Measurements from ENCODE around the gene CPSF4.
"Not testable (repeated sequence)": the region's sequence is repeated elsewhere in the genome, so short reads cannot be mapped to it uniquely, and the experiment has no call there.

Gene CPSF4

DNA sequence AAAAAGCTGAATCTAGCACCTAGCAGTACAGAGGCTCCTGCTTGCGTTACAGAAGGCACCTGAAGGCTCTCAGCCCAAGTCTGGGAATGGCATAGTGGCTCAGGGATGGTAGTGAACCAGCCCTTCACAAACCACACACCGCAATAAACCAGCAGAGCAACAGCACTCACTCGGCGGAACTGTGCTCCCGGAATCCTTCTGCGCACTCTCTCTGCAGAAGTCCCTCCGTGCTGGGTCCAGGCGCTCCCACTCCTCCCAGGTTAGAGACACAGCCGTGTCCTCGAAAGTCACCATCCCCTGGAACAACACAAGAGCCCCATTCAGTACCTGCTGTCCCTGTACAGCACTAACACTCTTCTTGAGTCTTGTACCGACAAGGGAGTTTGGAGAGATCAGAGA, 59.8 kb downstream of the CPSF4 start:
- ChIA-PET POLR2A (no interaction called here), CTCF (no interaction called here)
- DNase-seq (ENCODE audit: low read depth, low spot score) = no peak
- peak overlapping the region; percentile 93 for H3K4me3 ChIP-seq (ENCODE audit: low read depth, low read length)
- TF ChIP-seq, protein P1, sequence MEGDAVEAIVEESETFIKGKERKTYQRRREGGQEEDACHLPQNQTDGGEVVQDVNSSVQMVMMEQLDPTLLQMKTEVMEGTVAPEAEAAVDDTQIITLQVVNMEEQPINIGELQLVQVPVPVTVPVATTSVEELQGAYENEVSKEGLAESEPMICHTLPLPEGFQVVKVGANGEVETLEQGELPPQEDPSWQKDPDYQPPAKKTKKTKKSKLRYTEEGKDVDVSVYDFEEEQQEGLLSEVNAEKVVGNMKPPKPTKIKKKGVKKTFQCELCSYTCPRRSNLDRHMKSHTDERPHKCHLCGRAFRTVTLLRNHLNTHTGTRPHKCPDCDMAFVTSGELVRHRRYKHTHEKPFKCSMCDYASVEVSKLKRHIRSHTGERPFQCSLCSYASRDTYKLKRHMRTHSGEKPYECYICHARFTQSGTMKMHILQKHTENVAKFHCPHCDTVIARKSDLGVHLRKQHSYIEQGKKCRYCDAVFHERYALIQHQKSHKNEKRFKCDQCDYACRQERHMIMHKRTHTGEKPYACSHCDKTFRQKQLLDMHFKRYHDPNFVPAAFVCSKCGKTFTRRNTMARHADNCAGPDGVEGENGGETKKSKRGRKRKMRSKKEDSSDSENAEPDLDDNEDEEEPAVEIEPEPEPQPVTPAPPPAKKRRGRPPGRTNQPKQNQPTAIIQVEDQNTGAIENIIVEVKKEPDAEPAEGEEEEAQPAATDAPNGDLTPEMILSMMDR (IDR thresholded peaks at IDR 0.05; ENCODE audit: insufficient read depth, low read length, missing control alignments) = no peak

DNA sequence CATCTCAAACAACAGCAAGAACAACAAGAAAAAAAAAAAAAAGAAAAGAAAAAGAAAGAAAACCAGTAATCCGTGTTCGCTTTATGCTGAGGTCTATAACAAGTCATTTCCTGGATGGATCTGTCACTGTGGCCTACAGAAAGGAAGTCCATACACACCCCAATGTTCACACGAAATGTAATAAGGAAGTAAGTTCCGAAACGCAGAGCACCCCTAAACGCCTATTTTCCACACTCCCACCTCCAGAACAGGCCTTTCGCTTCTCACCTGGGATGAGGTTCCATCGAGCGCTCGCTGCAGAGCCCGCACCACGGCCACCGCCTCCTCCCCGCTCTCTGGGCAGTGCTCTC, 60.6 kb downstream of the CPSF4 start:
- no peak for DNase-seq (ENCODE audit: low read depth, low spot score)
- POLR2A ChIA-PET = interaction anchor here (0.7 to 1.5 kb wide), 3 partner anchors 12 to 59 kb away, joined by 3 to 4 read pairs (median 4); no protein-coding TSS in a partner anchor
- peak overlapping the region; percentile 93 for H3K4me3 ChIP-seq (ENCODE audit: low read depth, low read length)
- TF ChIP-seq, protein P1 (IDR thresholded peaks at IDR 0.05; ENCODE audit: insufficient read depth, low read length, missing control alignments) = no peak
- CTCF ChIA-PET = interaction anchor here (1.0 to 1.8 kb wide), 2 partner anchors 25 to 119 kb away, joined by 3 to 5 read pairs; no protein-coding TSS in a partner anchor

DNA sequence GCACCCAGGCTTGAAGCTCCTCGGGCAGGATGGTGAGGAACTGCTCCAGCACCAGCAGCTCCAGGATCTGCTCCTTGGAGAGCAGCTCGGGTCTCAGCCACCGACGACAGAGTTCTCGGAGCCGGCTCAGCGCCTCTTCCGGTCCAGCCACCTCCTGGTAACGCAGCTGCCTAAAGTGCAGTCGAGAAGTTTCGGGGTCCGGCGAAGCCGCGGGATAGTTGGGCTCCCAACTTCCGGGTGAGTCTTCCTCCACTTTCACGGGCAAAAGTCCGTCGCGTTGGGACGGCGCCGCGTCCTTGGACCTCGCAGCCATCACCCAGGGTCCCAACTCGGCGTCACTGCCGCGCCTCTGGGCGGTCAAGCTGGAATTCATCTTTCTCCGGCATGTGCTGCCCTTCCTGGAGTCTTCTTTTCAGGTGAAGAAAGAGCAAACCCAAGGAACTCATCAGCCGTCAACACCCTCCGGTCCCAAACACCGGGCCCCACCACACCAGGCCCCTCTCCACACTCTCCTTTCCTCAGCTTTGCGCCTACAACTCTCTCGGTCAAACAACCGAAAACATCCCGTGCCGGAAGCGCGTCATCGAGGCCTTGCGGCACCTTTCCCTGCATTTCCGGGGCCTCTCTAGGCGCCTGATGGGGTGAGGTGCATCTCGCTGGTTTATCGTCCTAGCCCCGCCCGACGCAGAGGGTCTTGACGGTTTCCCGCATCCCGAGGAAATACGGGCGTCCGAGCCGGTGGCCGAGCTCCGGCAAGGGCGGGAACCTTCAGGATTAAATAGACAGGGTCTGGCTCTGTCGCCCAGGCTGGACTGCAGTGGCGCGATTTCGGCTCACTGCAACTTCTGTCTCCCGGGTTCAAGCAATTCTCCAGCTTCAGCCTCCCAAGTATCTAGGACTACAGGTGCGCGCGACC, 61.2 kb downstream of the CPSF4 start, which contains the start of gene ZNF394:
Gene ZNF394 (minus strand): TSS at position 561 of the 916 bp plus-strand sequence. CDS start 188 bp downstream, at position 373.
- CTCF ChIA-PET = interaction anchor here (1.0 to 1.8 kb wide), 2 partner anchors 26 to 118 kb away, joined by 3 to 5 read pairs; no protein-coding TSS in a partner anchor

DNA sequence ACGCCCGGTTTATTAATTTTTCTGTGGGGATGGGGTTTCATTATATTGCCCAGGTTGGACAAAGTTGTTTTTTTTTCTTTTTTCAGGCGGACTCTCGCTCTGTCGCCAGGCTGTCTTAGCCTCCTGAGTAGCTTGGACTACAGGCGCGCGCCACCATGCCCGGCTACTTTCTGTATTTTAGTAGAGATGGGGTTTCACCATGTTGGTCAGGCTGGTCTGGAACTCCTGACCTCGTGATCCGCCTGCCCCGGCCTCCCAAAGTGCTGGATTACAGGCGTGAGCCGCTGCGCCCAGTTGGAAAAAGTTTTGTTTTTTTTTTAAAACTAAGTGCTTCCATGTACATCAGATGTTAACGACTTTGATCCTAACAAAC, 61.9 kb downstream of the CPSF4 start:
- ChIA-PET CTCF (interaction anchor here (1.8 kb wide), 1 partner anchor 27 kb away, joined by 5 read pairs; no protein-coding TSS in a partner anchor), POLR2A (interaction anchor here (0.7 to 1.9 kb wide), 5 partner anchors 10 to 428 kb away, joined by 3 to 5 read pairs (median 4); partner anchors contain the start of genes CPSF4, PTCD1 and ZSCAN25)
- TF ChIP-seq, protein P1 (IDR thresholded peaks at IDR 0.05; ENCODE audit: insufficient read depth, low read length, missing control alignments) = no peak
- H3K4me3 ChIP-seq (ENCODE audit: low read depth, low read length) = peak overlapping the region; percentile 93
- no peak for DNase-seq (ENCODE audit: low read depth, low spot score)

More for the DNA sequence above, 61.2 kb downstream of the CPSF4 start, which contains the start of gene ZNF394:
- peak; percentile 44 for DNase-seq (ENCODE audit: low read depth, low spot score)
- TF ChIP-seq, protein P1 (IDR thresholded peaks at IDR 0.05; ENCODE audit: insufficient read depth, low read length, missing control alignments) = no peak
- H3K4me3 ChIP-seq (ENCODE audit: low read depth, low read length) = peak within 1 kb of the TSS; percentile 93
- POLR2A ChIA-PET = interaction anchor here (0.7 to 1.9 kb wide), 6 partner anchors 11 to 429 kb away, joined by 3 to 5 read pairs (median 4); partner anchors contain the start of genes CPSF4, PTCD1 and ZSCAN25

DNA sequence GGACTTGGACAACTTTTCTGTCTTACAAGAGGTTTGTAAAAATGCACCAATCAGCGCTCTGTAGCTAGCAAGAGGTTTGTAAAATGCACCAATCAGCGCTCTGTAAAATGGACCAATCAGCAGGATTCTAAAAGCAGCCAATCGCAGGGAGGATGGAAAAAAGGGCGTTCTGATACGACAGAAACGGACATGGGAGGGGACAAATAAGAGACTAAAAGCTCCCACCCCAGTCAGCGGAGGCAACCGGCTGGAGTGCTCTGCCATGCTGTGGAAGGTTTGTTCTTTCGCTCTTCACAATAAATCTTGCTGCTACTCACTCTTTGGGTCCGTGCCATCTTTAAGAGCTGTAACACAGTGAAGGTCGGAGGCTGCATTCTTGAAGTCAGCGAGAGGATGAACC, 62.5 kb downstream of the CPSF4 start:
- ChIA-PET POLR2A (interaction anchor here (1.9 kb wide), 1 partner anchor 116 kb away, joined by 5 read pairs; the partner anchor contains the start of gene ZSCAN25), CTCF (interaction anchor here (1.8 kb wide), 1 partner anchor 27 kb away, joined by 5 read pairs; no protein-coding TSS in a partner anchor)
- DNase-seq (ENCODE audit: low read depth, low spot score) = not testable (repeated sequence)
- peak overlapping the region; percentile 93 for H3K4me3 ChIP-seq (ENCODE audit: low read depth, low read length)

DNA sequence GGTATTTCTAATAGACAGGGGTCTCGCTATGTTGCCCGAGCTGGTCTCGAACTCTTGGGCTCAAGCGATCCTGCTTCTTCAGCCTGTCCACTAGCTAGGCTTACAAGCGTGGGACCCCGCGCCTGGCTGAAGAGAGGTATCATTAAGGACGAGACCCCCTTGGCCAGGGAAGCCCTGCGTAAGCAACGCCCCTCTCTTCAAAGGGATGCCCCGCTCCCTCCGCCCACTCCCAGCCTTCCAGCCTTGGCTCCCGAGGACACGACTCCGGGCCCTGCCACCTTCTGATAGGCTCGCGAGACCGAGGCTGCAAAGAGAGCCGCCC, 65.5 kb downstream of the CPSF4 start:
- ChIA-PET CTCF (interaction anchor here (0.9 to 2.2 kb wide), 2 partner anchors 10 to 112 kb away, joined by 3 to 6 read pairs; partner anchors contain the start of gene ZSCAN25), POLR2A (interaction anchor here (0.6 to 2.0 kb wide), 11 partner anchors 10 to 415 kb away, joined by 3 to 9 read pairs (median 4); partner anchors contain the start of genes BUD31, CPSF4, FAM200A and PDAP1)
- TF ChIP-seq, protein P1 (IDR thresholded peaks at IDR 0.05; ENCODE audit: insufficient read depth, low read length, missing control alignments) = no peak
- H3K4me3 ChIP-seq (ENCODE audit: low read depth, low read length) = peak overlapping the region; percentile 83
- DNase-seq (ENCODE audit: low read depth, low spot score) = no peak

Data from AG04449 (cell line).